Keratinocyte (primary cell): ENCODE data around the gene COL6A1. TPM values are rescaled to one million over a fixed set of nuclear protein-coding genes. Genes with fewer than 3 reads are reported as not detected.

Source experiments
- DNase-seq: peaks from one replicate; pipeline ENCODE4 v3.0.0-alpha.2; 2011; ENCODE audit warnings: low read depth, missing footprints, low spot score
- FAIRE-seq: peaks from 2 replicates; lab custom pipeline; 2011; peaks lifted over from hg19 to GRCh38; lab: Jason Lieb, UNC
- H2AFZ ChIP-seq: 2 replicates; pipeline ENCODE4 v1.6.0; 2012; ENCODE audit warnings: low read length, control low read depth, inconsistent platforms; ENCODE audit not compliant: control insufficient read depth
- H3K27ac ChIP-seq: 2 replicates; pipeline ENCODE4 v1.5.1; 2011; ENCODE audit warnings: low read length; ENCODE audit not compliant: control insufficient read depth, insufficient read depth
- H3K27me3 ChIP-seq: 3 replicates; pipeline ENCODE4 v1.6.0; 2011; ENCODE audit warnings: low read length; ENCODE audit not compliant: control insufficient read depth, insufficient read depth; ENCODE audit errors: extremely low read depth
- H3K36me3 ChIP-seq, 2 experiments: 2 replicates in 1 of 2; 3 replicates in 1 of 2; pipeline ENCODE4 v1.5.1; 2011; ENCODE audit warnings: low read length in 2 of 2, mild to moderate bottlenecking in 1 of 2; ENCODE audit not compliant: control insufficient read depth in 2 of 2, insufficient read depth in 2 of 2; ENCODE audit errors: extremely low read depth in 1 of 2
- H3K4me1 ChIP-seq: 3 replicates; pipeline ENCODE4 v1.5.1; 2011; ENCODE audit warnings: low read length; ENCODE audit not compliant: control insufficient read depth, insufficient read depth; ENCODE audit errors: extremely low read depth
- H3K4me2 ChIP-seq: 3 replicates; pipeline ENCODE4 v1.6.0; 2011; ENCODE audit warnings: low read depth, low read length; ENCODE audit not compliant: control insufficient read depth, insufficient read depth; ENCODE audit errors: extremely low read depth
- H3K4me3 ChIP-seq, 3 experiments: fragments of 200-600 bp in 1 of 3; sonication (generic) in 1 of 3; 2 replicates in 2 of 3; 3 replicates in 1 of 3; pipeline ENCODE4 v1.5.1; 2011 to 2016; ENCODE audit warnings: low read length in 3 of 3, mild to moderate bottlenecking in 3 of 3, control low read depth in 2 of 3, inconsistent platforms in 1 of 3, low read depth in 1 of 3, mixed read lengths in 1 of 3, mixed run types in 1 of 3, moderate library complexity in 1 of 3; ENCODE audit not compliant: control insufficient read depth in 2 of 3, insufficient read depth in 2 of 3; ENCODE audit errors: extremely low read depth in 1 of 3
- H3K79me2 ChIP-seq: 2 replicates; pipeline ENCODE4 v1.6.0; 2012; ENCODE audit warnings: low read length; ENCODE audit not compliant: control insufficient read depth, insufficient read depth
- H3K9ac ChIP-seq: 3 replicates; pipeline ENCODE4 v1.6.0; 2011; ENCODE audit warnings: low read length; ENCODE audit not compliant: control insufficient read depth, insufficient read depth; ENCODE audit errors: extremely low read depth
- H3K9me1 ChIP-seq: 3 replicates; pipeline ENCODE4 v1.6.0; 2011; ENCODE audit warnings: low read length; ENCODE audit not compliant: control insufficient read depth, insufficient read depth; ENCODE audit errors: extremely low read depth
- H3K9me3 ChIP-seq: 2 replicates; pipeline ENCODE4 v1.5.1; 2012; ENCODE audit warnings: low read depth, low read length; ENCODE audit not compliant: control insufficient read depth
- H4K20me1 ChIP-seq: 3 replicates; pipeline ENCODE4 v1.6.0; 2011; ENCODE audit warnings: low read length; ENCODE audit not compliant: control insufficient read depth, insufficient read depth; ENCODE audit errors: extremely low read depth
- EZH2 ChIP-seq: IDR thresholded peaks from one replicate; pipeline ENCODE4 v1.6.1; 2012; ENCODE audit warnings: inconsistent platforms, mild to moderate bottlenecking, low read length, moderate library complexity
- dilution Hi-C: fragments of 300-500 bp; cut with MboI; formaldehyde crosslinking; loops from one replicate; pipeline ENCODE4 v1.7.0; 2020; ENCODE audit warnings: low sequenced_read_pairs; ENCODE audit not compliant: extremely low pct_ligation_motif_present
- polyA plus RNA-seq, 5 experiments: library from polyadenylated mRNA; depleted of rRNA in 3 of 5; stranded (reverse) in 3 of 5; stranded (forward) in 1 of 5; unstranded in 1 of 5; fragments of >200 nt; gene quantifications; 1 replicate in 1 of 5; 2 replicates in 3 of 5; 3 replicates in 1 of 5; pipeline versions ENCODE4 v1.2.1 to v1.2.3, GENCODE V29; 2011 to 2012; ENCODE audit warnings: missing spikeins in 2 of 5, low read depth in 1 of 5, low replicate concordance in 1 of 5
- TF ChIP-seq, protein P1 (sequence below), 3 experiments: IDR thresholded peaks in 1 of 3; conservative IDR thresholded peaks in 1 of 3; optimal IDR thresholded peaks in 1 of 3; 2 replicates in 2 of 3; 3 replicates in 1 of 3; pipeline versions ENCODE3 to v1.5.1; 2011; ENCODE audit warnings: low read length in 3 of 3, mild to moderate bottlenecking in 3 of 3, moderate library complexity in 2 of 3, control low read depth in 1 of 3, inconsistent platforms in 1 of 3; ENCODE audit not compliant: insufficient read depth in 2 of 3; ENCODE audit errors: extremely low read depth in 1 of 3

Gene COL6A1
- polyA plus RNA-seq, 1 donor (not counting 4 experiments of a cell fraction or from before 2014, with no cell fraction given) = 2.5 TPM

- no peak overlapping the region for H3K9ac ChIP-seq
- peaks cover 8% of the 10 kb centered on the region for H3K27me3 ChIP-seq
- H3K4me3 ChIP-seq = no peak overlapping the region
- H3K36me3 ChIP-seq = no peaks in the 10 kb centered on the region
- dilution Hi-C loops = no loop called here
- H3K9me1 ChIP-seq = no peaks in the 10 kb centered on the region
- no peak overlapping the region for H2AFZ ChIP-seq
- no peak for FAIRE-seq
- H3K4me1 ChIP-seq = no peaks in the 10 kb centered on the region
- no peak for TF ChIP-seq EZH2
- TF ChIP-seq, protein P1, sequence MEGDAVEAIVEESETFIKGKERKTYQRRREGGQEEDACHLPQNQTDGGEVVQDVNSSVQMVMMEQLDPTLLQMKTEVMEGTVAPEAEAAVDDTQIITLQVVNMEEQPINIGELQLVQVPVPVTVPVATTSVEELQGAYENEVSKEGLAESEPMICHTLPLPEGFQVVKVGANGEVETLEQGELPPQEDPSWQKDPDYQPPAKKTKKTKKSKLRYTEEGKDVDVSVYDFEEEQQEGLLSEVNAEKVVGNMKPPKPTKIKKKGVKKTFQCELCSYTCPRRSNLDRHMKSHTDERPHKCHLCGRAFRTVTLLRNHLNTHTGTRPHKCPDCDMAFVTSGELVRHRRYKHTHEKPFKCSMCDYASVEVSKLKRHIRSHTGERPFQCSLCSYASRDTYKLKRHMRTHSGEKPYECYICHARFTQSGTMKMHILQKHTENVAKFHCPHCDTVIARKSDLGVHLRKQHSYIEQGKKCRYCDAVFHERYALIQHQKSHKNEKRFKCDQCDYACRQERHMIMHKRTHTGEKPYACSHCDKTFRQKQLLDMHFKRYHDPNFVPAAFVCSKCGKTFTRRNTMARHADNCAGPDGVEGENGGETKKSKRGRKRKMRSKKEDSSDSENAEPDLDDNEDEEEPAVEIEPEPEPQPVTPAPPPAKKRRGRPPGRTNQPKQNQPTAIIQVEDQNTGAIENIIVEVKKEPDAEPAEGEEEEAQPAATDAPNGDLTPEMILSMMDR (optimal IDR thresholded peaks at IDR 0.05 in 1 of 3, IDR thresholded peaks at IDR 0.05 in 1 of 3, conservative IDR thresholded peaks at IDR 0.05 in 1 of 3; ENCODE audit: extremely low read depth in 1 of 3, insufficient read depth in 2 of 3, low read length in 3 of 3) = no peak
- H3K9me3 ChIP-seq = no peaks in the 10 kb centered on the region
- no peaks in the 10 kb centered on the region for H4K20me1 ChIP-seq
- H3K27ac ChIP-seq = no peak overlapping the region
- no peak overlapping the region for H3K4me2 ChIP-seq
- no peaks in the 10 kb centered on the region for H3K79me2 ChIP-seq
- no peak for DNase-seq
Measured at GRCh38 chr21:46014828-46015227, 33.3 kb downstream of the COL6A1 start.

DNA sequence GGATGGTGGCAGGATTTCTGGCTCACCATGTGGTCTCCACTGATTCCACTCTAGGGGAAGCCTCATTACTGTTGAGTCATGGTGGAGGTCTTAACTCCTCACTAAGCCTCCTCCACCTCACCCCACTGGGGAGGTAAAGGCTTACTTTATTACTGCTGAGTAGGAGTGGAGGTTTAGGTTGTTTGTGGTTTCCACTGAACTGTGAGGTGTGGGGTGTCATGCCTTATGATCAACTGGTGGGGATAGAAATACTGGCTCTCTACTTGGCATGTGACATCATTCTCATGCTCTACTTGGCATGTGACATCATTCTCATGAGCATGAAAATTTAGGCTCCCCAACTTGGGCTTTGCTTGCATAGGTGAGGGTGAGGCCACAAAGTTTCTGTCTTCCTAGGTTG, 35.6 kb downstream of the COL6A1 start:
- TF ChIP-seq, protein P1 (optimal IDR thresholded peaks at IDR 0.05 in 1 of 3, IDR thresholded peaks at IDR 0.05 in 1 of 3, conservative IDR thresholded peaks at IDR 0.05 in 1 of 3; ENCODE audit: extremely low read depth in 1 of 3, insufficient read depth in 2 of 3, low read length in 3 of 3) = no peak
- TF ChIP-seq EZH2 = no peak
- Histone ChIP-seq H3K27ac (no peak overlapping the region), H3K4me3 (no peak overlapping the region), H3K9me3 (no peaks in the 10 kb centered on the region), H3K9me1 (no peaks in the 10 kb centered on the region), H3K79me2 (no peaks in the 10 kb centered on the region), H3K4me2 (no peak overlapping the region), H3K4me1 (no peaks in the 10 kb centered on the region), H2AFZ (no peak overlapping the region), H3K9ac (no peak overlapping the region), H3K36me3 (no peaks in the 10 kb centered on the region), H3K27me3 (peaks cover 8% of the 10 kb centered on the region), H4K20me1 (no peaks in the 10 kb centered on the region)
- dilution Hi-C loops = no loop called here
- FAIRE-seq (no peak), DNase-seq (no peak)
